Measurements from ENCODE around the gene ADAM12.

Gene ADAM12

DNA sequence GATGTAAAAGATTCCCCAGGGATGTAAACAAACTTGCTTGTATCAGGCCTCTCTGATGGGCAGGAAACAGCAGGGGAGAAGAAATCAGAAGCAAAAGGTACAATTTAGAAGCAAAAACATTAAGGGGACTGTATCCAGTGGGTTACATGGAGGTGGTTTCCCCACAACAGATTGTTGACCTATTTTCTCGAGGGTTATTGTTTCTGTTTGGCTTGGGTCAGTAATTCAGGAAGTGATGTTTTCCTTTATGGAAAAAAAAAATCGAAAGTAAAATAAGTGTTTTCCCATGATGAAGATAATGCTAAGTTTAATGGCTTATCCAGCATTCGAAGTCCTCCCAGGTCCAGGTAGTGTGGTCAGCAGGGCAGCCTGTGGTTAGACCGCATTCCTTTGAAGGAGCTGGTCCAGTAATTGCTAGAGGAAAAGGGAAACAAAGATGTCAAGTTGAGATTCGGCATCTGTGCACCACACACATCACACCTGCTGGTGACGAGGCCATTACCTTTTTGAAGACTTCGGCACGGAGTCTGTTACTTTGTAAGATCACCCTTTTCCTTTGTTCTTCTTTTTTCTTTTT lies 37.3 kb upstream of the ADAM12 start:
- ATAC-seq: no peak
- TF ChIP-seq ZNF70 (CRISPR knock-in tag; IDR thresholded peaks at IDR 0.05) (no peak), ZFP30 (CRISPR knock-in tag; IDR thresholded peaks at IDR 0.05) (no peak), CSDC2 (CRISPR knock-in tag; IDR thresholded peaks at IDR 0.05) (no peak), OSR1 (CRISPR knock-in tag; IDR thresholded peaks at IDR 0.05) (no peak), ZNF565 (CRISPR knock-in tag; conservative IDR thresholded peaks at IDR 0.05; ENCODE audit: low read depth) (no peak), GLIS3 (CRISPR knock-in tag; IDR thresholded peaks at IDR 0.05) (no peak), BACH2 (CRISPR knock-in tag; IDR thresholded peaks at IDR 0.05; ENCODE audit: borderline replicate concordance) (no peak)
- TF ChIP-seq, protein P1, sequence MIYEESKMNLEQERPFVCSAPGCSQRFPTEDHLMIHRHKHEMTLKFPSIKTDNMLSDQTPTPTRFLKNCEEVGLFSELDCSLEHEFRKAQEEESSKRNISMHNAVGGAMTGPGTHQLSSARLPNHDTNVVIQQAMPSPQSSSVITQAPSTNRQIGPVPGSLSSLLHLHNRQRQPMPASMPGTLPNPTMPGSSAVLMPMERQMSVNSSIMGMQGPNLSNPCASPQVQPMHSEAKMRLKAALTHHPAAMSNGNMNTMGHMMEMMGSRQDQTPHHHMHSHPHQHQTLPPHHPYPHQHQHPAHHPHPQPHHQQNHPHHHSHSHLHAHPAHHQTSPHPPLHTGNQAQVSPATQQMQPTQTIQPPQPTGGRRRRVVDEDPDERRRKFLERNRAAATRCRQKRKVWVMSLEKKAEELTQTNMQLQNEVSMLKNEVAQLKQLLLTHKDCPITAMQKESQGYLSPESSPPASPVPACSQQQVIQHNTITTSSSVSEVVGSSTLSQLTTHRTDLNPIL (CRISPR knock-in tag; IDR thresholded peaks at IDR 0.05; ENCODE audit: low read depth): no peak
- TF ChIP-seq, protein P2, sequence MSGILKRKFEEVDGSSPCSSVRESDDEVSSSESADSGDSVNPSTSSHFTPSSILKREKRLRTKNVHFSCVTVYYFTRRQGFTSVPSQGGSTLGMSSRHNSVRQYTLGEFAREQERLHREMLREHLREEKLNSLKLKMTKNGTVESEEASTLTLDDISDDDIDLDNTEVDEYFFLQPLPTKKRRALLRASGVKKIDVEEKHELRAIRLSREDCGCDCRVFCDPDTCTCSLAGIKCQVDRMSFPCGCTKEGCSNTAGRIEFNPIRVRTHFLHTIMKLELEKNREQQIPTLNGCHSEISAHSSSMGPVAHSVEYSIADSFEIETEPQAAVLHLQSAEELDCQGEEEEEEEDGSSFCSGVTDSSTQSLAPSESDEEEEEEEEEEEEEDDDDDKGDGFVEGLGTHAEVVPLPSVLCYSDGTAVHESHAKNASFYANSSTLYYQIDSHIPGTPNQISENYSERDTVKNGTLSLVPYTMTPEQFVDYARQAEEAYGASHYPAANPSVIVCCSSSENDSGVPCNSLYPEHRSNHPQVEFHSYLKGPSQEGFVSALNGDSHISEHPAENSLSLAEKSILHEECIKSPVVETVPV (CRISPR knock-in tag; IDR thresholded peaks at IDR 0.05): no peak
- TF ChIP-seq, protein P3, sequence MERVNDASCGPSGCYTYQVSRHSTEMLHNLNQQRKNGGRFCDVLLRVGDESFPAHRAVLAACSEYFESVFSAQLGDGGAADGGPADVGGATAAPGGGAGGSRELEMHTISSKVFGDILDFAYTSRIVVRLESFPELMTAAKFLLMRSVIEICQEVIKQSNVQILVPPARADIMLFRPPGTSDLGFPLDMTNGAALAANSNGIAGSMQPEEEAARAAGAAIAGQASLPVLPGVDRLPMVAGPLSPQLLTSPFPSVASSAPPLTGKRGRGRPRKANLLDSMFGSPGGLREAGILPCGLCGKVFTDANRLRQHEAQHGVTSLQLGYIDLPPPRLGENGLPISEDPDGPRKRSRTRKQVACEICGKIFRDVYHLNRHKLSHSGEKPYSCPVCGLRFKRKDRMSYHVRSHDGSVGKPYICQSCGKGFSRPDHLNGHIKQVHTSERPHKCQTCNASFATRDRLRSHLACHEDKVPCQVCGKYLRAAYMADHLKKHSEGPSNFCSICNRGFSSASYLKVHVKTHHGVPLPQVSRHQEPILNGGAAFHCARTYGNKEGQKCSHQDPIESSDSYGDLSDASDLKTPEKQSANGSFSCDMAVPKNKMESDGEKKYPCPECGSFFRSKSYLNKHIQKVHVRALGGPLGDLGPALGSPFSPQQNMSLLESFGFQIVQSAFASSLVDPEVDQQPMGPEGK (CRISPR knock-in tag; IDR thresholded peaks at IDR 0.05; ENCODE audit: borderline replicate concordance): no peak

DNA sequence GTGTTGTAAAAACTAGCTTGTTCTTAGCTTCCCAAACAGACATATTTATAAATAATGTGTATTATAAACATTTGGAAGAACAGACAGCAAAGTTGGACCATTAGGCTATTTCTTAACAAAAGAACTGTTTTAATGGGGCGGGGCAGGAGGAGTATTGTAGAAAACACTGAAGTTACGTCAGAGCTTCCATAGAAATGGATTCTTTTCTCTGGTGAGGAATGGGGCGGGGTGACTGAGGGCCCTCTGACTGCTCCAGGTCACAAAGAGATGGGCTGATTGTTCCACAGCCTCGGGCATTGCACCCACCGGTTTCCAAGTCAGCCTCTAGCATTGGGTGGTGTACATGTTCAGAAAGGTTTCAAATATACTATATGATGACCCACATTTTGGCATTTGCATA lies 36.8 kb upstream of the ADAM12 start:
- TF ChIP-seq, protein P4, sequence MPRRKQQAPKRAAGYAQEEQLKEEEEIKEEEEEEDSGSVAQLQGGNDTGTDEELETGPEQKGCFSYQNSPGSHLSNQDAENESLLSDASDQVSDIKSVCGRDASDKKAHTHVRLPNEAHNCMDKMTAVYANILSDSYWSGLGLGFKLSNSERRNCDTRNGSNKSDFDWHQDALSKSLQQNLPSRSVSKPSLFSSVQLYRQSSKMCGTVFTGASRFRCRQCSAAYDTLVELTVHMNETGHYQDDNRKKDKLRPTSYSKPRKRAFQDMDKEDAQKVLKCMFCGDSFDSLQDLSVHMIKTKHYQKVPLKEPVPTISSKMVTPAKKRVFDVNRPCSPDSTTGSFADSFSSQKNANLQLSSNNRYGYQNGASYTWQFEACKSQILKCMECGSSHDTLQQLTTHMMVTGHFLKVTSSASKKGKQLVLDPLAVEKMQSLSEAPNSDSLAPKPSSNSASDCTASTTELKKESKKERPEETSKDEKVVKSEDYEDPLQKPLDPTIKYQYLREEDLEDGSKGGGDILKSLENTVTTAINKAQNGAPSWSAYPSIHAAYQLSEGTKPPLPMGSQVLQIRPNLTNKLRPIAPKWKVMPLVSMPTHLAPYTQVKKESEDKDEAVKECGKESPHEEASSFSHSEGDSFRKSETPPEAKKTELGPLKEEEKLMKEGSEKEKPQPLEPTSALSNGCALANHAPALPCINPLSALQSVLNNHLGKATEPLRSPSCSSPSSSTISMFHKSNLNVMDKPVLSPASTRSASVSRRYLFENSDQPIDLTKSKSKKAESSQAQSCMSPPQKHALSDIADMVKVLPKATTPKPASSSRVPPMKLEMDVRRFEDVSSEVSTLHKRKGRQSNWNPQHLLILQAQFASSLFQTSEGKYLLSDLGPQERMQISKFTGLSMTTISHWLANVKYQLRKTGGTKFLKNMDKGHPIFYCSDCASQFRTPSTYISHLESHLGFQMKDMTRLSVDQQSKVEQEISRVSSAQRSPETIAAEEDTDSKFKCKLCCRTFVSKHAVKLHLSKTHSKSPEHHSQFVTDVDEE (CRISPR knock-in tag; IDR thresholded peaks at IDR 0.05): no peak
- TF ChIP-seq ESRRG (CRISPR knock-in tag; IDR thresholded peaks at IDR 0.05): no peak
- no peak for TF ChIP-seq CSDC2 (CRISPR knock-in tag; IDR thresholded peaks at IDR 0.05)
- no peak for TF ChIP-seq BACH2 (CRISPR knock-in tag; IDR thresholded peaks at IDR 0.05; ENCODE audit: borderline replicate concordance)
- no peak for TF ChIP-seq ZNF8 (CRISPR knock-in tag; IDR thresholded peaks at IDR 0.05)
- no peak for TF ChIP-seq OSR1 (CRISPR knock-in tag; IDR thresholded peaks at IDR 0.05)
- no peak for TF ChIP-seq RARB (CRISPR knock-in tag; IDR thresholded peaks at IDR 0.05)
- no peak for TF ChIP-seq GLIS3 (CRISPR knock-in tag; IDR thresholded peaks at IDR 0.05)
- TF ChIP-seq ZFP30 (CRISPR knock-in tag; IDR thresholded peaks at IDR 0.05): no peak
- no peak for TF ChIP-seq ZNF565 (CRISPR knock-in tag; conservative IDR thresholded peaks at IDR 0.05; ENCODE audit: low read depth)
- TF ChIP-seq, protein P3 (CRISPR knock-in tag; IDR thresholded peaks at IDR 0.05; ENCODE audit: borderline replicate concordance): no peak

DNA sequence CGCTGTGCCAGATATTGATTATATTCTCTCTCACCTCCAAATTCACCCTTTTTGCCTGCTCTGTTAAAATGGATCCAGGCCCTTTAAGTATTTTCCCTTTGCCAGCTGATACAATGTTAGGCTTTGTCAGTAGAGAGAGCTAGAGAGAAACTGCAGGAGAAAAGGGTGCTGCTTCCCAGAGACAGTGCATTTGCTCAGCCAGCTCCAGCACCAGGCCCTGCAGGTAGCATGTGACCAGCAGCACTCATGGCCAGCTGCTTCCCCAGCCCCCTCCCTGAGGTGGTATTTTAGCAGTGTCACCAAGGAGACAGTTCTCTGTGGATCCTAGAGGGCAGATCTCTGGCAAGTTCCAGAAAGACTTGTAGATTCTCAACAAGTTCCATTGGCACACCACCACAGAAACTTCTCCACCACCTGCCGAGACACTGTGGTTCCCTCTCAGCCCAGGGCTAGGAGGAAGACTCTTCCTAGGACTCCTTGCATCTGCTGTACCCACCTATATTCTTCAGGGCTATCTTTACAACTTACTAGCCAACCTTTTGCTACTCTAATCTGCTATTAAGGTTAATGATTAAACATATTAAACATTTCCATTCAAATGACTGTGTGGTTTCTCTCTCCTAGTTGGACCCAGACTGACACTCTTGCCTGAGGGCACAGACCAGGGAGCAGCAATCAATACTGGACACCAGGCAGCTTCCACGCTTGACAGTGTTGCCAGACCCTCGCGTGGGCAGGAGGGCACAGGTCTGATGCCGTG lies 35.6 kb upstream of the ADAM12 start:
- ATAC-seq: no peak
- TF ChIP-seq ESRRG (CRISPR knock-in tag; IDR thresholded peaks at IDR 0.05) (no peak), ZFP3 (CRISPR knock-in tag; IDR thresholded peaks at IDR 0.05) (no peak), CSDC2 (CRISPR knock-in tag; IDR thresholded peaks at IDR 0.05) (no peak), TCF4 (CRISPR knock-in tag; IDR thresholded peaks at IDR 0.05; ENCODE audit: borderline replicate concordance) (no peak), PPARA (CRISPR knock-in tag; IDR thresholded peaks at IDR 0.05; ENCODE audit: borderline replicate concordance) (no peak), ZNF70 (CRISPR knock-in tag; IDR thresholded peaks at IDR 0.05) (no peak), RARB (CRISPR knock-in tag; IDR thresholded peaks at IDR 0.05) (no peak), ZFP30 (CRISPR knock-in tag; IDR thresholded peaks at IDR 0.05) (no peak)
- TF ChIP-seq, protein P4 (CRISPR knock-in tag; IDR thresholded peaks at IDR 0.05): no peak
- TF ChIP-seq, protein P1 (CRISPR knock-in tag; IDR thresholded peaks at IDR 0.05; ENCODE audit: low read depth): no peak
- TF ChIP-seq, protein P3 (CRISPR knock-in tag; IDR thresholded peaks at IDR 0.05; ENCODE audit: borderline replicate concordance): no peak

More for the DNA sequence above, 36.8 kb upstream of the ADAM12 start:
- ATAC-seq: no peak
